Stimulated activated CD4-positive, alpha-beta T cell treated with anti-CD3 and anti-CD28 coated beads, Interleukin-1b, Interleukin-23, amount 100 ng/mL, for 24 hours (primary cell): ENCODE measurements around the gene DENND4A.
A peak's percentile ranks its signal among the peaks of the same experiment; 100 is the strongest.
"Not testable (repeated sequence)": the region's sequence is repeated elsewhere in the genome, so short reads cannot be mapped to it uniquely, and the experiment has no call there.

Experiments used
- DNase-seq, 4 experiments: peaks; one replicate each; pipeline ENCODE4 v3.0.0-alpha.2; 2020; ENCODE audit warnings: low read depth in 4 of 4, low spot score in 1 of 4

The DENND4A gene

DNA sequence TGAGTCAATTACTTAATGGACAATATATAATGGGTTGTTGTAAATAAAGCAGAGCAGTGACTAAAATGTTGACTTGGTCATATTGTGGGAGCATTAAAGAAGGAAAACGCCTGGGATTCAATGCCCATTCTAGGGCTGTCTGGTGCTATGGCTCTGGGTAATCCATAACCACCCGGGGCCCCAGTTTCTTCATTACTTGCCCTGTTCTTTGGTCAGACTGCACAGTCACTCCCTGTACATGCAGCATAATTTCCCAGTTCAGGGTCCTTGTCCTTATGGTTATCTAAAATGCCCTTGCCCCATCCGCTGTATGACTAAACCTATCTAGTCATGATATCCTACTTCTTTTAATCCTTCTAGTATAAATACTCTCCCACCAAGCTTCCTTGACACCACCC, 27.5 kb upstream of the DENND4A start:
- no peak for DNase-seq

DNA sequence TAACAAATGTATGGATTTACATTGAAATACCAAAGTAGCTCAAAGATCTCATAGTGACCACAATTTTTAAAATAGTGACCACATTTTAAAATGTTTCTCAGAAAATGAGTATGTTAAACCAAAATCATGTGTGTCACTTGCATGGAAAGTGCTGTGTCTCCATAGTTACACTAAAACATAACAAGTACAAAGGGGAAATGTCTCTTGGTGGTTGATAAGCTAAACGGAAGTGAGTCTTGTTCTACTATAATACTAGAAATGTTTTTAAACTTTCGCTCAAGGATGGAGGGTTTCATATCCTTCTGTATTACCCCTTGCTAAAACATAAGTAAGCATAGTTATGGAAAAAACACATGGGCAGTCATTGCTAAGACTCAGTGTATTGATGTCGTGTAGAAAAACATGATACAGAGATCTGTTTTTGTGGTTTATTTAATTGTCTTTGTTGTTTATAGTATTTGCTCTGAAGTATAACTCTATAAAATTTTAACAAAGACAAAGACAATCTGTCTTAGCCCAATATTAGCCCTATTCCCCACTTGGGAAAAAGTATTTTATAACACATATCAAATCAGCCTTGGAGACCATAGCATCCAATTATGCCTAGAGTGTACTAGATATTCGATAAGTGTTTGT, 27.0 kb upstream of the DENND4A start:
- no peak for DNase-seq

- no peak for DNase-seq
These were observed 24.3 kb upstream of the DENND4A start for GRCh38 chr15:65816441-65816840.

DNA sequence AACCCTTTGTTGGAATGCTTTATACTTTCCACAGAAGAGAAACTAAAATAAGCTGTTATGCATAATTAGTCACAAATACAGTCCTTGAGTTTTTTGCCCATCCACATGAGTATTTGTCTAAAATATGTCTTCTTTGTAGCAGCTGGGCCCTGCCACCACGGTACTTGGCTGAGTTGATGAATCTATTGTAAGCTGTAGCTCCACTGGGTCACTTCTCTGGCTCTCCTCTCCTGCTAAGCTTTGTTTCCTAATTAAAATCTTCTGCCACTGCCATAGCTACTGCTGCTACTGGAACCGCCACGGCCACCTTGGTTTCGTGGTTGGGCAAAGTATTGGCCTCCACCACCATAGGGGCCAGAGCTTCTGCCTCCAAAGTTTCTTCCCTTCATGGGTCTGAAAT, 23.9 kb upstream of the DENND4A start:
- not testable (repeated sequence) for DNase-seq

GRCh38 chr15:65814271-65814670, 22.2 kb upstream of the DENND4A start:
- not testable (repeated sequence) for DNase-seq

- DNase-seq = no peak
These were observed 20.8 kb upstream of the DENND4A start for GRCh38 chr15:65812916-65813315.

GRCh38 chr15:65812467-65812866, 20.4 kb upstream of the DENND4A start:
- DNase-seq = no peak

GRCh38 chr15:65811835-65812234, 19.7 kb upstream of the DENND4A start:
- DNase-seq = no peak

DNA sequence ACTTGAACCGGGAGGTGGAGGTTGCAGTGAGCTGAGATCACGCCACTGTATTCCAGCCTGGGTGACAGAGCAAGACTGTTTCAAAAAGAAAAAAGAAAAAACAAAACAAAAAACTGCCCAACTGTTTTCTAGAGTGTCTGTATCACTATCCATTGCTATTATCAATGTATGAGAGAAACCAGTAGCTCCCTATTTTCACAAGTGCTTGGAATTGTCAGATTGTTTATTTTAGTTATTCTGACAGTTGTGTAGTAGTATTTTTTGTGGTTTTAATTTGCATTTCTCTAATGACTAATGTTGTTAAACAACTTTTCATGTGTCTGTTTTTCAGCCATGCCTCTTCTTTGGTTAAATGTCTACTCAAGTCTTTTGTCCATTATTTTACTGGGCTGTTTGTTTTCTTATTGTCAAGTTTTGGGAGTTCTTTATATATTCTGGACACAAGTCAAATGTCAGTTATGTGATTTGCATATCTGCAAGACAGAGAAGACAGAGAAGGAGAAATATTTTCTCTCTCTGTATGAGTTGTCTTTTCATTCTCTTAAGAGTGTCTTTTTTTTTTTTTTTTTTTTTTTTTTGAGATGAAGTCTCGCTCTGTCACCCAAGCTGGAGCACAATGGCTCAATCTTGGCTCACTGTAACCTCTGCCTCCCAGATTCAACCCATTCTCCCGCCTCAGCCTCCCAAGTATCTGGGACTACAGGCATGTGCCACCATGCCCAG, 19.1 kb upstream of the DENND4A start:
- DNase-seq = not testable (repeated sequence)

DNA sequence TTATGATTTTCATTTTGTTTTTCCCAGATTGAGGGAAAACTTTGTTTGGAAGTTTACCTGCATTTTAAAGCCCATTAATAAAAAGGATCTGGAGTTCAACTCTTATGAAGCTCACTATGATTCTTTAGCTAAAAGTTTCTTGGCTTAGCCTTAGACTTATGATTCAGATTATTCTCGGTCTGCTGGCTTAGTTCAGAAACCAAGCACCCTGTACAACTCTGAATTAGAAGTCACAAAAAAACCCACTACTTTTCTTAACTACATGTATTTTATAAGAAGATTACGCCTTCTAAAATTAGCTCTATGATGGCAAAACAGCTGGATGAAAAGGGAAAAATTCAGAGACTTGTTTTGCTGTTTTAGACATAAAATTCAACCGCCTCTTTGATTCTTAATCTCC, 14.3 kb upstream of the DENND4A start:
- no peak for DNase-seq

- DNase-seq = no peak
These were observed 13.1 kb upstream of the DENND4A start for GRCh38 chr15:65805019-65805745.

DNA sequence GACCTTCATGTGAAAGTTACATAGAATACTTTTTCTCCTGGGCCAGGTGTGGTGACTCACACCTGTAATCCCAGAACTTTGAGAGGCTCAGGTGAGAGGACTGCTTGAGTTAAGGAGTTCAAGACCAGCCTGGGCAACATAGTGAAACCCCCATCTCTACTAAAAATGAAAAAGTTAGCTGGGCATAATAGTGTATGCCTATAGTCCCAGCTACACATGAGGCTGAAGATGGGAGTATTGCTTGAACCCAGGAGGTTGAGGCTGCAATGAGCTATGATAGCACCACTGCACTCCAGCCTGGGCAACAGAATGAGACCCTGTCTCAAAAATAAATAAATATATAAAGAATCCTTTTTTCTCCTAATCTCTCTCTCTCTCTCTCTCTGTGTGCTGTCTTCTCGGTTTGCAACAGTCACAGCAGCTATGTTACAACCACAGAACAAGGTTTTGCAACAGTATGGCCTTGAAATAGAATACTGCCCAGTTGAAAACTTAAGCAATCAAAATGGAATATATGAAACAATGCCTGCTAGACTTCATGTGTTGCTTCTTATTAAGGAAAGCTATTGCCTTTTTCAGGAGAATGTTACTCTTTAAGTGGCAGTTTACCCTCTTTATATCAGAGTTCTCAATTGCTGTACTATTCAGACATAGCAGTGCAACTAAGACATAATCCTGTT, 12.3 kb upstream of the DENND4A start:
- DNase-seq = no peak

DNA sequence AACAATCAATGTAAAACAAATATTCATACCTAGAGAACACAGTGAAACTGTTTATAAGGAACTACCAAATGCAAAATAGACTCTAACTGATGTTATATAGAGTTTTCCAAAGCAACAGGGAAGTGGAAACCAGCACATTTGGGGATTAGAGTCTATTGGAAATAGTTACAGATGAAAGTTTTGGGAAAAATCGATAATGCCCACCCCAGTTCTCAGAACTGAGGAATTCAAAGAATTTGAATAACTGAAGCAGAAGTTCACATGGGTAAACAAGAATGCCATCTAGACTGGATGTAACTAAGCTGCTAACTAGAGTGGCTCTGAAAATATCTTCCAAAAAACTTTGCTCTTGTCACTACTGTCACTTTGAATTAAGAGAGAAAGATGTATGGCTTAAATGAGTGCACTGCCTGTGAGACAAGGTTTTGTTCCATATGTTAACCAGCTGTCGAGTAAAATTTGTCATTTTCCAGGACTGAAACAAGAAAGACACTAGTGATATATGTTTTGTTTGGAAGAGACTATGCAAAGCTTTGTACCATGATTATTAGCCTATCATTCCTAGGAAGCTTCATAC, 9.2 kb upstream of the DENND4A start:
- no peak for DNase-seq

- no peak for DNase-seq
These were observed 4.6 kb upstream of the DENND4A start for GRCh38 chr15:65796610-65797078.

DNA sequence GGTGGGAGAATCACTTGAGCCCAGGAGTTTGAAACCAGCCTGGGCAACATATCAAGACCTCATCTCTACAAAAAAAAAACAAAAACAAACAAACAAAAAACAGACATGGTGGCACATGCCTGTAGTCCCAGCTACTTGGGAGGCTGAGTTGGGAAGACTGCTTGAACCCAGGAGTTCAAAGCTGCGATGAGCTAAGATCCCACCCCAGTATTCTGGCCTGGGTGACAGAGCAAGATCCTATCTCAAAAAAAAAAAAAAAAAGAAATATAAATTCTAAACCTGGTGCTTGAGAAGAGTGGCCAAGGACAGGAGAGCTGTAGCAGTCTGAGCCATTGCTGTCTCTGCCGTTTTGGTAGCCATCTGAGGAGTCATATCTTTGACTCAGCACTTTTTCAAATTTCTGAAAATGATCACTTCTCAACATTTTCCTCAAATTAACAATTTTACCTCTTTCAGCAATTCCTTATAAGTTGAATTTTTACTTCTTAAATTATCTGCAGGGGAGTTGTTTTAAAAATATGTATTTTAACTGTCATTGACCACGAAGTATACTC, 3.6 kb upstream of the DENND4A start:
- no peak for DNase-seq

- no peak for DNase-seq
These were observed 1.7 kb upstream of the DENND4A start for GRCh38 chr15:65793818-65794104.

DNA sequence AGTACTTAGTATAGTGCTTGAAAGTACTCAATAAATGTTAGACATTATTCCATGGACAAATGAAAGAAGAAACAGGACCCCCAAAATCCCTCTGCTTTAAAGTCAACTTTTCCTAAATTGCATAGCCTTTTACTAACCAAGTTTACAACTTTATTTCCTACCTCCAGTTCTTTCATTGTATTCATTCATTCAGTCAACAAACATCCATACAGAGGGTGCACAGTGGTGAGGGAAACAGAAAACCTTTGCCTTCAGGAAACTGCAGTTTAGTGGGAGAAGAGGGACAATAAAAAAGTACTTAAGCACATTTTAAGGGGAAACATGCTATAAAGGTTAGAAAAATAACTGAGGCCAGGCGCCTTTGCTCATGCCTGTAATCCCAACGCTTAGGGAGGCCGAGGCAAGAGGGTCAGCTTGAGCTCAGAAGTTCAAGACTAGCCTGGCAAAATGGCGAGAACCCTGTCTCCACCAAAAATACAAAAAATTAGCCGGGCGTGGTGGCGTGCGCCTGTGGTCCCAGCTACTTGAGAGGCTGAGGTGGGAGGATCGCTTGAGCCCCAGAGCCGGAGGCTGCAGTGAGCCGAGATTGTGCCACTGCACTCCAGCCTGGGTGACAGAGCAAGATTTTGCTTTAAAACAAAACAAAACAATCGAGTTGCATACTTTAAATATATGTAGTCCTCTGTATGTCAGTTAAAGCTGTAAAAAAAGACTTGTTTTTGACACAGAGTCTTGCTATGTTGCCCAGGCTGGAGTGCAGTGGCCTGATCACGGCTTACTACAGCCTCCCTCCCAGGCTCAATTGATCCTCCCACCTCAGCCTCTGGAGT, 1.1 kb upstream of the DENND4A start:
- DNase-seq = no peak

DNA sequence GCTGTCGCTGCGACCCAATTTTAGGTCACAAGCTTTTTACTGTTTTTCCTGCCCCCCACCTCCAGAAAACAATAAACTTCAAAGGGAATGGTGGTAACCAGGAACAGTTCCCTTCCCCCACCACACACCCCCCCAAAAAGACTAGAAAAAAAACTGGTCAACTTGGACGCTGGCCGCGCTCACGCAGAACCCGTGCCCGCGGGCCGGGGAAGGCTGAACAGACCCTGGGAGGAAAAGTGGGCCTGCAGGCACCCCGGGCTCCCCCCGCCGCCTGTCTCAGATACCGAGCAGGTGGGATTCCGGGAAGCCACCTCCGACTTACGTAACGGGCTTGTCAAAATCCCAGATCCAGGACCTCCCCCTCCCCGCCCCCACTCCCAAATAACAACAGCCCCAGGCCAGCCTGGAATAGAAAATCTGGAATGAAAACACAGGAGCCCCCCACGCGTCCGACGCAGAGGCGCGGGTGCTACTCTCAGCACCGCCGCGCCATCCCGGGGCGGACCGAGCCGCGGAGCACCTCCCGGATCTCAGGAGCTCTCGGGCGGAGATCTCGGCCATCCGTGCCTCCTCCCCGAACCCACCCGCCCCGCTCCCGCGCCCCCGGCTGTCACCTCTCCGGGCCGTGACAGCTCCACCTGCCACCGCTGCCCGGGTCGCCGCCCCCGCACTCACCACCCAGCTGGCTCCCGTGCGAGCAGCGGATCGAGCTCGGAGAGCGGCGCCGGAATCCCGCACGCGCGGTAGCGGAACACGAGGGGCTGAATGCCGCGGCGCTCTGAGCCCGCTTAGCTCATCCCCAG, 557 bp downstream of the DENND4A start:
- DNase-seq = peak in 3 of 4 experiments; percentile 26 to 35 (median 30)

- DNase-seq = no peak
These were observed 1.3 kb downstream of the DENND4A start for GRCh38 chr15:65790694-65791334.
